Ovary (tissue), 9 donors: ENCODE data around the gene HDHD5. TPM values are rescaled to one million over a fixed set of nuclear protein-coding genes. Genes with fewer than 3 reads are reported as not detected.

Source experiments
- DNase-seq, 5 donors: peaks; one replicate each; pipeline ENCODE4 v3.0.0-alpha.2; 2019 to 2020
- H3K27ac ChIP-seq, 2 donors: fragments of 200-600 bp; one replicate each; pipeline versions ENCODE4 v1.5.1 to v1.8.0; 2019 to 2022
- H3K27me3 ChIP-seq: fragments of 200-600 bp; one replicate; pipeline ENCODE4 v1.8.0; 2022
- H3K36me3 ChIP-seq: fragments of 200-600 bp; sonication (generic); one replicate; pipeline ENCODE4 v1.5.1; 2019
- H3K4me1 ChIP-seq: one replicate; pipeline ENCODE4 v1.8.1; 2013; ENCODE audit warnings: mild to moderate bottlenecking, moderate library complexity; ENCODE audit not compliant: insufficient read depth
- H3K4me3 ChIP-seq: fragments of 200-600 bp; sonication (generic); one replicate; pipeline ENCODE4 v1.5.1; 2017
- H3K9me3 ChIP-seq, 2 donors: fragments of 200-600 bp in 1 of 2; sonication (generic) in 1 of 2; one replicate each; pipeline versions ENCODE4 v1.5.1 to v1.8.1; 2013 to 2019; ENCODE audit warnings: mild to moderate bottlenecking in 1 of 2, moderate library complexity in 1 of 2
- CTCF ChIP-seq, 3 donors: fragments of 450-650 bp in 2 of 3; fragments of 200-600 bp in 1 of 3; IDR thresholded peaks; one replicate each; pipeline versions ENCODE4 v1.5.1 to v1.8.0; 2016 to 2022; ENCODE audit warnings: antibody characterized with exemption in 3 of 3, mild to moderate bottlenecking in 1 of 3
- EP300 ChIP-seq: sonication (generic); formaldehyde crosslinking; IDR thresholded peaks from one replicate; pipeline ENCODE4 v1.6.1; 2017; ENCODE audit warnings: antibody characterized with exemption
- POLR2A ChIP-seq: fragments of 450-650 bp; IDR thresholded peaks from one replicate; pipeline ENCODE4 v1.6.1; 2017; ENCODE audit warnings: antibody characterized with exemption, mild to moderate bottlenecking, moderate library complexity
- WGBS, 3 donors: extraction: QIAGEN DNeasy Blood & Tissue Kit in 1 of 3; methylation state at CpG; one replicate each; pipeline versions ENCODE4 v1.1.5 to v1.1.7; 2013 to 2017; 5-methylcytosine and 5-hydroxymethylcytosine counted together
- intact Hi-C, 4 donors: fragments of 100-400 bp; cut with DNase I; formaldehyde crosslinking; loops; one replicate each; pipeline versions ENCODE4 v1.11.0 to v1.15.1; 2022 to 2023
- polyA plus RNA-seq, 2 donors: library from polyadenylated mRNA; stranded (reverse); fragments of 200-250 nt in 1 of 2; fragments of 350-450 nt in 1 of 2; fragmentation: Illumina TruSeq in 1 of 2; extraction: RNeasy Lipid Tissue Mini Kit (QIAGEN cat#74804) in 1 of 2; gene quantifications; one replicate each; pipeline ENCODE4 v1.2.3, GENCODE V29; 2013 to 2014
- total RNA-seq, 7 donors: library from RNA; depleted of rRNA in 2 of 7; stranded (reverse); fragments of >200 nt in 2 of 7; fragmentation: NEBNext Ultra II Directional in 3 of 7; extraction: Animal tissue kit (Norgen Biotek cat#: 25700) in 3 of 7; gene quantifications; one replicate each; pipeline versions ENCODE4 v1.1.0 to v1.2.4, GENCODE V29; 2016 to 2023
- donor health status: DM: no; HTN: no; CAD: no; lungs with moderate emphysema.
- donor health status: DM: no; HTN: no; CAD: no.
- donor health status: Bipolar disorder and iron deficiency.
- donor health status: DM: yes; HTN: yes; CAD: no.
- donor health status: DM: no; HTN: no; CAD: no.
- donor health status: DM: yes; HTN: yes; CAD: no.

The HDHD5 gene
- total and polyA plus RNA-seq, 9 donors: 8.9 to 29.5 (median 23.9) TPM

- intact Hi-C loops: loop anchor here in 1 of 4 donors (10.0 kb wide), 1 partner anchor 397 kb away; no protein-coding TSS in a partner anchor
- Histone ChIP-seq H3K36me3 (no peaks in the 10 kb centered on the region), H3K27me3 (no peaks in the 10 kb centered on the region), H3K27ac (no peak overlapping the region), H3K4me1 (no peaks in the 10 kb centered on the region), H3K9me3 (no peaks in the 10 kb centered on the region), H3K4me3 (no peak overlapping the region)
- DNase-seq: no peak
- no peak for TF ChIP-seq EP300
- TF ChIP-seq CTCF (IDR thresholded peaks at IDR 0.05): no peak
- TF ChIP-seq POLR2A: no peak
- 86 to 92% (median 91%) methylated on average over 6 of the region's 6 CpGs for WGBS, 3 donors
Observed at GRCh38 chr22:17097701-17098100, 61.4 kb downstream of the HDHD5 start.

- Histone ChIP-seq H3K27me3 (no peaks in the 10 kb centered on the region), H3K4me3 (no peak overlapping the region), H3K4me1 (no peaks in the 10 kb centered on the region), H3K27ac (no peak overlapping the region), H3K36me3 (no peaks in the 10 kb centered on the region), H3K9me3 (no peaks in the 10 kb centered on the region)
- intact Hi-C loops: loop anchor here in 1 of 4 donors (10.0 kb wide), 1 partner anchor 398 kb away; no protein-coding TSS in a partner anchor
- no peak for DNase-seq
- WGBS, 3 donors: 86 to 91% (median 87%) methylated on average over 6 of the region's 6 CpGs
- TF ChIP-seq POLR2A (no peak), CTCF (IDR thresholded peaks at IDR 0.05) (no peak)
Observed at GRCh38 chr22:17097062-17097461, 62.0 kb downstream of the HDHD5 start.

GRCh38 chr22:17096071-17096470 lies 63.0 kb downstream of the HDHD5 start:
- Histone ChIP-seq H3K27ac (no peak overlapping the region), H3K4me1 (no peaks in the 10 kb centered on the region), H3K36me3 (no peaks in the 10 kb centered on the region), H3K27me3 (no peaks in the 10 kb centered on the region), H3K4me3 (no peak overlapping the region), H3K9me3 (no peaks in the 10 kb centered on the region)
- WGBS, 3 donors: 92 to 95% (median 92%) methylated on average over 7 of the region's 7 CpGs
- DNase-seq: no peak
- TF ChIP-seq CTCF (IDR thresholded peaks at IDR 0.05): no peak
- TF ChIP-seq POLR2A: no peak
- TF ChIP-seq EP300: no peak
- intact Hi-C loops: loop anchor here in 1 of 4 donors (10.0 kb wide), 1 partner anchor 399 kb away; no protein-coding TSS in a partner anchor

GRCh38 chr22:17095538-17095937 lies 63.5 kb downstream of the HDHD5 start:
- no peak for TF ChIP-seq EP300
- no peak for TF ChIP-seq POLR2A
- TF ChIP-seq CTCF (IDR thresholded peaks at IDR 0.05): no peak
- no peaks in the 10 kb centered on the region for H3K27me3 ChIP-seq
- 75 to 88% (median 86%) methylated on average over 6 of the region's 6 CpGs for WGBS, 3 donors

More at GRCh38 chr22:17095538-17095937, 63.5 kb downstream of the HDHD5 start:
- DNase-seq: no peak
- H3K9me3 ChIP-seq: no peaks in the 10 kb centered on the region
- H3K36me3 ChIP-seq: no peaks in the 10 kb centered on the region
- H3K4me3 ChIP-seq: no peak overlapping the region
- no peak overlapping the region for H3K27ac ChIP-seq
- H3K4me1 ChIP-seq: no peaks in the 10 kb centered on the region
- intact Hi-C loops: loop anchor here in 1 of 4 donors (10.0 kb wide), 1 partner anchor 399 kb away; no protein-coding TSS in a partner anchor
